SK-N-SH treated with all-trans-retinoic acid at 6 μM for 48 hours (cell line): Measurements from ENCODE around the gene INPP5B.

Experiments used
- ARNTL ChIP-seq: fragments of 450-650 bp; formaldehyde crosslinking; IDR thresholded peaks from 2 replicates; pipeline ENCODE4 v1.5.0; 2020; ENCODE audit warnings: low read depth, mild to moderate bottlenecking, moderate library complexity, borderline replicate concordance
- OSR1 ChIP-seq: fragments of 250-450 bp; sonication (Bioruptor Pico); IDR thresholded peaks from 2 replicates; pipeline ENCODE4 v1.8.0; 2022; ENCODE audit warnings: moderate library complexity, mild to moderate bottlenecking, inconsistent platforms
- ZFP30 ChIP-seq: fragments of 450-650 bp; formaldehyde crosslinking; IDR thresholded peaks from 2 replicates; pipeline ENCODE4 v1.5.0; 2022; ENCODE audit warnings: mild to moderate bottlenecking, moderate library complexity
- ZNF565 ChIP-seq: fragments of 450-650 bp; formaldehyde crosslinking; conservative IDR thresholded peaks from 2 replicates; pipeline ENCODE4 v1.5.0; 2020; ENCODE audit warnings: low read depth, mild to moderate bottlenecking, moderate library complexity
- TF ChIP-seq, protein P1 (sequence below): fragments of 250-450 bp; sonication (Bioruptor Pico); IDR thresholded peaks from 2 replicates; pipeline ENCODE4 v1.5.1; 2020; ENCODE audit warnings: low read depth, mild to moderate bottlenecking, moderate library complexity
- TF ChIP-seq, protein P2 (sequence below): fragments of 250-450 bp; sonication (Bioruptor Pico); IDR thresholded peaks from 2 replicates; pipeline ENCODE4 v1.5.0; 2020; ENCODE audit warnings: mild to moderate bottlenecking, moderate library complexity
- TF ChIP-seq, protein P3 (sequence below): fragments of 250-450 bp; sonication (Bioruptor Pico); IDR thresholded peaks from 2 replicates; pipeline ENCODE4 v1.8.0; 2020; ENCODE audit warnings: mild to moderate bottlenecking, moderate library complexity, borderline replicate concordance

DNA sequence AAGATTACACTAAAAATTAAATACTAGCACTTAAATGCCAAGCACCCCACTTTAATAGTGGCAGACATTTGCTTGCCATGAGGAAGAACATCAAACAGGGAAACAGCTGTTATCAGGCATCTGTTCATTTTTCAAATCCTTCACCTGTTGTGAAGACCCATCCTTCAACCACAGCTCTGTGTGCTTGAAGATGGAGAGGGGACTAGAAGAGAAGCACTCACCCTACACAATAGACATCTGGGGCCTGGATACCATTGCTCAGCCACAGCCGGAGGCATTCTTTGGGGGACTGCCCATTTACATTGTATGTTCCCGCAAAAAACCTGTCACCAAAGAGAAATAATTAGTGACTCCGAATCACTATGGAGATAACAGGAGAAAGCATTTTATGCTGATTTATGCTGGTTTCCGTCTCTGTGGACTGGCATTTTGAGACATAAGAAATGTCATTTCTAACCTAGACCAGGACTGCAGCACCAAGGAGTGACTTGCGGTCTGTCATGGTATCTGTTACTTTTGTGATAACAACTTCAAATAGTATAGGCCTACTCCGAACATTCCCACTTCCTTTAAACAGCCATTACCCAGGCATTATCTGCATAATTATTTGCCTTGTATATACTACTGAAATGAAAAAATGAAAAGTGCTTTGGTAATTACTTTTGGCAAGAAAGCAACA lies 58.7 kb downstream of the INPP5B start:
- TF ChIP-seq, protein P1, sequence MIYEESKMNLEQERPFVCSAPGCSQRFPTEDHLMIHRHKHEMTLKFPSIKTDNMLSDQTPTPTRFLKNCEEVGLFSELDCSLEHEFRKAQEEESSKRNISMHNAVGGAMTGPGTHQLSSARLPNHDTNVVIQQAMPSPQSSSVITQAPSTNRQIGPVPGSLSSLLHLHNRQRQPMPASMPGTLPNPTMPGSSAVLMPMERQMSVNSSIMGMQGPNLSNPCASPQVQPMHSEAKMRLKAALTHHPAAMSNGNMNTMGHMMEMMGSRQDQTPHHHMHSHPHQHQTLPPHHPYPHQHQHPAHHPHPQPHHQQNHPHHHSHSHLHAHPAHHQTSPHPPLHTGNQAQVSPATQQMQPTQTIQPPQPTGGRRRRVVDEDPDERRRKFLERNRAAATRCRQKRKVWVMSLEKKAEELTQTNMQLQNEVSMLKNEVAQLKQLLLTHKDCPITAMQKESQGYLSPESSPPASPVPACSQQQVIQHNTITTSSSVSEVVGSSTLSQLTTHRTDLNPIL (CRISPR knock-in tag): no peak
- TF ChIP-seq ZNF565 (no peak), ARNTL (CRISPR knock-in tag) (no peak), OSR1 (CRISPR knock-in tag) (no peak), ZFP30 (no peak)
- TF ChIP-seq, protein P2, sequence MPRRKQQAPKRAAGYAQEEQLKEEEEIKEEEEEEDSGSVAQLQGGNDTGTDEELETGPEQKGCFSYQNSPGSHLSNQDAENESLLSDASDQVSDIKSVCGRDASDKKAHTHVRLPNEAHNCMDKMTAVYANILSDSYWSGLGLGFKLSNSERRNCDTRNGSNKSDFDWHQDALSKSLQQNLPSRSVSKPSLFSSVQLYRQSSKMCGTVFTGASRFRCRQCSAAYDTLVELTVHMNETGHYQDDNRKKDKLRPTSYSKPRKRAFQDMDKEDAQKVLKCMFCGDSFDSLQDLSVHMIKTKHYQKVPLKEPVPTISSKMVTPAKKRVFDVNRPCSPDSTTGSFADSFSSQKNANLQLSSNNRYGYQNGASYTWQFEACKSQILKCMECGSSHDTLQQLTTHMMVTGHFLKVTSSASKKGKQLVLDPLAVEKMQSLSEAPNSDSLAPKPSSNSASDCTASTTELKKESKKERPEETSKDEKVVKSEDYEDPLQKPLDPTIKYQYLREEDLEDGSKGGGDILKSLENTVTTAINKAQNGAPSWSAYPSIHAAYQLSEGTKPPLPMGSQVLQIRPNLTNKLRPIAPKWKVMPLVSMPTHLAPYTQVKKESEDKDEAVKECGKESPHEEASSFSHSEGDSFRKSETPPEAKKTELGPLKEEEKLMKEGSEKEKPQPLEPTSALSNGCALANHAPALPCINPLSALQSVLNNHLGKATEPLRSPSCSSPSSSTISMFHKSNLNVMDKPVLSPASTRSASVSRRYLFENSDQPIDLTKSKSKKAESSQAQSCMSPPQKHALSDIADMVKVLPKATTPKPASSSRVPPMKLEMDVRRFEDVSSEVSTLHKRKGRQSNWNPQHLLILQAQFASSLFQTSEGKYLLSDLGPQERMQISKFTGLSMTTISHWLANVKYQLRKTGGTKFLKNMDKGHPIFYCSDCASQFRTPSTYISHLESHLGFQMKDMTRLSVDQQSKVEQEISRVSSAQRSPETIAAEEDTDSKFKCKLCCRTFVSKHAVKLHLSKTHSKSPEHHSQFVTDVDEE: no peak
- TF ChIP-seq, protein P3, sequence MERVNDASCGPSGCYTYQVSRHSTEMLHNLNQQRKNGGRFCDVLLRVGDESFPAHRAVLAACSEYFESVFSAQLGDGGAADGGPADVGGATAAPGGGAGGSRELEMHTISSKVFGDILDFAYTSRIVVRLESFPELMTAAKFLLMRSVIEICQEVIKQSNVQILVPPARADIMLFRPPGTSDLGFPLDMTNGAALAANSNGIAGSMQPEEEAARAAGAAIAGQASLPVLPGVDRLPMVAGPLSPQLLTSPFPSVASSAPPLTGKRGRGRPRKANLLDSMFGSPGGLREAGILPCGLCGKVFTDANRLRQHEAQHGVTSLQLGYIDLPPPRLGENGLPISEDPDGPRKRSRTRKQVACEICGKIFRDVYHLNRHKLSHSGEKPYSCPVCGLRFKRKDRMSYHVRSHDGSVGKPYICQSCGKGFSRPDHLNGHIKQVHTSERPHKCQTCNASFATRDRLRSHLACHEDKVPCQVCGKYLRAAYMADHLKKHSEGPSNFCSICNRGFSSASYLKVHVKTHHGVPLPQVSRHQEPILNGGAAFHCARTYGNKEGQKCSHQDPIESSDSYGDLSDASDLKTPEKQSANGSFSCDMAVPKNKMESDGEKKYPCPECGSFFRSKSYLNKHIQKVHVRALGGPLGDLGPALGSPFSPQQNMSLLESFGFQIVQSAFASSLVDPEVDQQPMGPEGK (CRISPR knock-in tag): no peak
